ENCODE measurements around the gene RBM4. TPM values are rescaled to one million over a fixed set of nuclear protein-coding genes. Genes with fewer than 3 reads are reported as not detected.

Gene RBM4
- total and polyA plus RNA-seq, 2 of the 4 experiments (the other 2 are of a cell fraction) = 165 to 198 TPM

GRCh38 chr11:66592457-66593302 is 45.8 kb upstream of the RBM4 start, which contains the start of the genes CCDC87 and CCS:
TSS of gene CCDC87 (minus strand) at chr11:66593063. CDS start at chr11:66593015, 48 bp downstream.
TSS of gene CCS (plus strand) at chr11:66593185. CDS start at chr11:66593262, 77 bp downstream.
- peak; percentile 99 for ATAC-seq (ENCODE audit: low read depth)
- CTCF ChIA-PET = interaction anchor here (0.9 to 1.1 kb wide), 3 partner anchors 13 to 45 kb away, joined by 3 to 5 read pairs (median 5); no protein-coding TSS in a partner anchor
- Histone ChIP-seq H3K56ac (ENCODE audit: extremely low read depth, insufficient read depth, low read length) (peak within 1 kb of the TSS; percentile 79), H3K9me1 (ENCODE audit: insufficient read depth, low read length) (peaks cover 19% of the 10 kb centered on the region), H3K79me1 (ENCODE audit: low read depth in 1 of 2, low read length in 2 of 2) (peaks cover 23 to 35% of the 10 kb centered on the region in 2 experiments), H3K9me3 (ENCODE audit: control insufficient read depth, insufficient read depth, low read length) (no peaks in the 10 kb centered on the region), H3K4me3 (ENCODE audit: insufficient read depth, low read depth, low read length) (peak within 1 kb of the TSS; percentile 71), H3K4me2 (ENCODE audit: low read depth, low read length) (peak within 1 kb of the TSS; percentile 89), H4K91ac (ENCODE audit: insufficient read depth, low read depth, low read length) (peak within 1 kb of the TSS; percentile 75), H4K8ac (ENCODE audit: low read depth in 2 of 2, low read length in 2 of 2) (peak within 1 kb of the TSS; percentile 71 to 96), H3K23ac (ENCODE audit: low read depth, low read length) (peak within 1 kb of the TSS; percentile 87; the same call in 1 of the 2 replicates), H3K18ac (ENCODE audit: low read depth, low read length) (peak within 1 kb of the TSS; percentile 25; the same call in 1 of the 2 replicates), H2AK9ac (replicated peaks; ENCODE audit: low read depth, low read length, poor library complexity) (peak within 1 kb of the TSS; percentile 90), H2AK5ac (ENCODE audit: low read depth, low read length) (peak within 1 kb of the TSS; percentile 46), H2BK5ac (ENCODE audit: low read depth, low read length, poor library complexity, severe bottlenecking) (peak within 1 kb of the TSS; percentile 75), H2BK15ac (ENCODE audit: low read depth, low read length) (peak within 1 kb of the TSS; percentile 18; the same call in 1 of the 3 replicates), H4K5ac (ENCODE audit: low read depth, low read length) (peak within 1 kb of the TSS; percentile 58), H3K27me3 (ENCODE audit: control insufficient read depth, insufficient read depth, low read length) (no peaks in the 10 kb centered on the region), H2AFZ (replicated peaks; ENCODE audit: low read length, poor library complexity) (peak within 1 kb of the TSS; percentile 99), H2BK120ac (ENCODE audit: low read depth, low read length) (peak within 1 kb of the TSS; percentile 20; the same call in 1 of the 2 replicates), H3K36me3 (ENCODE audit: control insufficient read depth, insufficient read depth, low read length) (peaks cover 2% of the 10 kb centered on the region; the same call in 1 of the 2 replicates), H3K14ac (replicated peaks; ENCODE audit: low read depth, low read length) (peak within 1 kb of the TSS; percentile 95), H3K9ac (ENCODE audit: low read depth, low read length) (peak within 1 kb of the TSS; percentile 93), H3K4me1 (ENCODE audit: control insufficient read depth, insufficient read depth, low read length) (peaks cover 11% of the 10 kb centered on the region), H4K20me1 (ENCODE audit: insufficient read depth, low read length) (no peaks in the 10 kb centered on the region), H2BK20ac (ENCODE audit: low read depth, low read length) (no peak within 1 kb of the TSS), H3K4ac (ENCODE audit: low read depth, low read length) (peak within 1 kb of the TSS; percentile 90), H3K27ac (ENCODE audit: insufficient read depth, low read length) (peak within 1 kb of the TSS; percentile 85)
- 39% methylated on average over 29 of the region's 68 CpGs; no CpG with 5 or more reads in 1 of the 2 experiments for WGBS, 2 experiments (ENCODE audit: extremely low coverage in 2 of 2, insufficient read length in 1 of 2)
- POLR2A ChIA-PET (ENCODE audit: unreplicated experiment) = interaction anchor here (0.7 kb wide), 1 partner anchor 112 kb away, joined by 3 read pairs; the partner anchor contains the start of gene DPP3
- in situ Hi-C loops (cut with MboI; ENCODE audit: low sequenced_read_pairs) = no loop called here
- dilution Hi-C loops (cut with HindIII; ENCODE audit: low sequenced_read_pairs, unreplicated experiment) = no loop called here
- BruUV-seq (replicated peaks) = no TSS peak
- peak; percentile 92 for DNase-seq
- intact Hi-C loops (cut with micrococcal nuclease) = no loop called here
- TF ChIP-seq MAFK (IDR thresholded peaks at IDR 0.05; ENCODE audit: low read depth, low read length) (no peak), POLR2A (IDR thresholded peaks at IDR 0.05; ENCODE audit: low read depth, low read length) (peak; percentile 90), ELK1 (IDR thresholded peaks at IDR 0.05; ENCODE audit: borderline replicate concordance, low read depth, low read length) (no peak), SMC3 (IDR thresholded peaks at IDR 0.05; ENCODE audit: low read depth, low read length) (peak; percentile 34), RFX5 (IDR thresholded peaks at IDR 0.05; ENCODE audit: low read depth, low read length) (no peak), CEBPB (IDR thresholded peaks at IDR 0.05; ENCODE audit: low read depth, low read length) (no peak), USF2 (IDR thresholded peaks at IDR 0.05; ENCODE audit: low read depth, low read length) (peak; percentile 19; the same call in 1 of the 2 replicates), MAZ (IDR thresholded peaks at IDR 0.05; ENCODE audit: borderline replicate concordance, low read depth, low read length) (0 out of 2 replicates have a peak, but pooled peaks have one; percentile 6), CHD1 (IDR thresholded peaks at IDR 0.05; ENCODE audit: low read depth, low read length) (no peak), NFE2L2 (IDR thresholded peaks at IDR 0.05; ENCODE audit: low read depth, low read length) (no peak), RCOR1 (IDR thresholded peaks at IDR 0.05; ENCODE audit: insufficient replicate concordance, low read length) (no peak), RAD21 (IDR thresholded peaks at IDR 0.05; ENCODE audit: low read length) (peak; percentile 42)
- TF ChIP-seq, protein P1, sequence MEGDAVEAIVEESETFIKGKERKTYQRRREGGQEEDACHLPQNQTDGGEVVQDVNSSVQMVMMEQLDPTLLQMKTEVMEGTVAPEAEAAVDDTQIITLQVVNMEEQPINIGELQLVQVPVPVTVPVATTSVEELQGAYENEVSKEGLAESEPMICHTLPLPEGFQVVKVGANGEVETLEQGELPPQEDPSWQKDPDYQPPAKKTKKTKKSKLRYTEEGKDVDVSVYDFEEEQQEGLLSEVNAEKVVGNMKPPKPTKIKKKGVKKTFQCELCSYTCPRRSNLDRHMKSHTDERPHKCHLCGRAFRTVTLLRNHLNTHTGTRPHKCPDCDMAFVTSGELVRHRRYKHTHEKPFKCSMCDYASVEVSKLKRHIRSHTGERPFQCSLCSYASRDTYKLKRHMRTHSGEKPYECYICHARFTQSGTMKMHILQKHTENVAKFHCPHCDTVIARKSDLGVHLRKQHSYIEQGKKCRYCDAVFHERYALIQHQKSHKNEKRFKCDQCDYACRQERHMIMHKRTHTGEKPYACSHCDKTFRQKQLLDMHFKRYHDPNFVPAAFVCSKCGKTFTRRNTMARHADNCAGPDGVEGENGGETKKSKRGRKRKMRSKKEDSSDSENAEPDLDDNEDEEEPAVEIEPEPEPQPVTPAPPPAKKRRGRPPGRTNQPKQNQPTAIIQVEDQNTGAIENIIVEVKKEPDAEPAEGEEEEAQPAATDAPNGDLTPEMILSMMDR (conservative IDR thresholded peaks at IDR 0.05; ENCODE audit: low read depth, low read length) = peak; percentile 76
